Fibroblast of skin of scalp (primary cell): ENCODE data around the gene PRKCZ.
"Not testable (repeated sequence)": the region's sequence is repeated elsewhere in the genome, so short reads cannot be mapped to it uniquely, and the experiment has no call there.

Experiments used
- DNase-seq: peaks from one replicate; pipeline ENCODE4 v3.0.0-alpha.2; 2013

The PRKCZ gene

GRCh38 chr1:2121794-2122193, 71.6 kb downstream of the PRKCZ start:
- not testable (repeated sequence) for DNase-seq

DNA sequence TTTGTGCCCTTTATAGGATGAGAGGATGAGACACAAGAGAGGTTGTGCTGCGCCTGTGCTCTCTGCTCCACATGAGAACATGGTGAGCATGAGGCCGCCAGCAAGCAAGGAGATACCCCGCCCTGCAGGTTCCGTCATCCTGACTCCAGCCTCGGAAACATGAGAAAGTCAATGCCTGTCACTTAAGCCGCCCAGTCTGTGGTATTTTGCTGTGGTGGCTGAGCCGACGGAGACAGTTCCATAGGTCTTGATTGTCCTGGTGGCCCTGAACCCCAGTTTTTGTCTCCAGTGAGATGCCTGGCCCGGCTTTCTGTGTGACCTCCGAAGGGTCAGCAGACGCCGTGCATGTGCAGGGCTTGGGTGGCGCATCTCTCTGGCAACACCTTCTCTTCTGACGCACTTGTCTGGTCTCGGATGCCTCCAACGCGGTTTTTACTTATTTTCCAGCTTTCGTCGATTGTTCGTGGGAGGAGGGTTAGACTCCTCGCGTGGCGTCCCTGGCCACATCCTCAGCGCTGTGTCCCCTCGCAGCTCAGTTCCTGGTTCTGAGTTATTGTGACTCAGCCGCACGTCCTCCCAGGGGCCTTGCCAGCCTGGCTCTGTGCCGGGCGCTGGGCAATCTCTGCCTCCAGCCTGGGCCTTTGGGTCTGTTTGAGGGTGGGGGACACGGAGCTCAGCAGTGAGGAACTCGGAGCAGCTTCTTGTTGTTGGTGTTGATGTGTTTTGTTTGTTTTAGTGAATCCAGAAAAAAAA, 74.4 kb downstream of the PRKCZ start:
- no peak for DNase-seq

DNA sequence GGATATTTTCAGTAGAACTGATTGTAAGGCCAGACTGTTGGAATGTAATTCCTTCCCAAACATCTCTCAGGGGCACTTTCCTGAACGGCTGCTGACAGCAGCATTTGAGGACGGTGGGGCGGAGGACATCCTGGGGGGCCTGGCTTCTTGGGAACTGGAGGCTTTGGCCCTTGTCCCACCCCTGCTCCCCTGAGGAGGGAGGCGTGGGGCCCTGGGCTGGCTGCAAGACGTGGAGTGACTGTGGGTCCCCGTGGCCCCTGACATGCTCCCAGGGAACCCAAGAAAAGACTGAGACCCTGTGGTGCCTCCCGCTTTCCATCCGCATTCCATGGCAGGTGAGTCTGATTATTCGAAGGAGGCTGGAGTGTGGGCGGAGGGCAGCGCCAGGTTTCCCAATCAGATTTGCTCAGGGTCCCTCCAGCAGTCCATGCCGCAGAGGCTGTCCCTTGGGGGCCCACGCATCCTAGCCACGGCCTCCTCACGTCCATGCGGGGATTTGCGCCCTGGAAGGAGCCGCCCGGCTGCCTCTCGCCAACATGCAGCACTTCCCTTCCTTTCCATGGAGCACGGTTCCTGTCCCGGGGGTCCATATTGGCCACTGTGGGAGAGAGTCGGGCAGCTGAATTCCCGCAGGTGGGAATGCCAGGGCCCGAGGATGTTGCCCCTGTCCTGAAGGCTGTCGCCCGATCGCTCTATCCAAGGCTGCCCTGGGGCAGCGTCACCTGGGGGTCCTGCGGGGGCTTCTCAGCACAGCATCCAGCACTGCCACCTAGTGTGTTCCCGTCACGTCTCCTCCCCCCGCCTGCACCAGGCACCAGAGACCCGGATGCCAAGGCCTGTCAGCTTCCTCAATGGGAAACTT, 75.4 kb downstream of the PRKCZ start:
- no peak for DNase-seq

- no peak for DNase-seq
Observed at GRCh38 chr1:2126331-2127186, 76.3 kb downstream of the PRKCZ start.

- no peak for DNase-seq
Observed at GRCh38 chr1:2127187-2128145, 77.3 kb downstream of the PRKCZ start.

- DNase-seq, result peak; percentile 15
Observed at GRCh38 chr1:2128189-2128901, 78.1 kb downstream of the PRKCZ start.

GRCh38 chr1:2129256-2129943, 79.2 kb downstream of the PRKCZ start:
- DNase-seq, result no peak

DNA sequence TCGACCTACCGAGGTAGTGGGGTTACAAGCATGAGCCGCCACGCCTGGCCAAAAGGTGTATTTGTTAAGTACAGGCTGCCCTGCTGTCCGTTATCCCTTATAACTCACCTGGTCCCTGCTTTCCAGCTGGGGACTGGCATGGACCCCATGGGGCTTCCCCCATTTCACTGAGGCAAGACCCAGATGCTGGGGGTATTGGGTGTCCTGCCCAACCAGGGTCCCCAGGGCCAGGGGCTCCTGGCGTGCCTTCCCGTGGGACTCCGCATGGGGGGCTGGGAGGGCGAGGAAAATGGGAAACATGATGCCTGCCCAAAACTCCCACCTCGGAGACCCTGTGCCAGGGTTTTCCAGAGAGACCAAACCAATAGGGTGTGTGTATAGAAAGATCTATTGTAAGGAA, 79.9 kb downstream of the PRKCZ start:
- DNase-seq, result no peak

GRCh38 chr1:2130871-2131289, 80.7 kb downstream of the PRKCZ start:
- DNase-seq, result no peak

- DNase-seq, result peak; percentile 61
Observed at GRCh38 chr1:2132222-2133038, 82.2 kb downstream of the PRKCZ start.

- DNase-seq, result peak; percentile 99
Observed at GRCh38 chr1:2133039-2133878, 83.0 kb downstream of the PRKCZ start.

GRCh38 chr1:2133879-2134215, 83.6 kb downstream of the PRKCZ start:
- no peak for DNase-seq

GRCh38 chr1:2134266-2134620, 84.0 kb downstream of the PRKCZ start:
- no peak for DNase-seq

GRCh38 chr1:2134621-2135307, 84.6 kb downstream of the PRKCZ start:
- DNase-seq, result no peak

GRCh38 chr1:2135441-2135841, 85.2 kb downstream of the PRKCZ start:
- peak; percentile 76 for DNase-seq

GRCh38 chr1:2135941-2136340, 85.7 kb downstream of the PRKCZ start:
- DNase-seq, result no peak

GRCh38 chr1:2136386-2137235, 86.4 kb downstream of the PRKCZ start:
- no peak for DNase-seq
